OCI-LY3 (cell line): Measurements from ENCODE around the gene KRTAP9-8.
"Not testable (repeated sequence)": the region's sequence is repeated elsewhere in the genome, so short reads cannot be mapped to it uniquely, and the experiment has no call there.

Experiments used
- H2AFZ ChIP-seq: fragments of 200-600, 300-600 bp; shearing (Covaris generic); 2 replicates; pipeline ENCODE4 v1.6.0; 2014; ENCODE audit warnings: antibody characterized with exemption, low read depth, low read length
- H3K27ac ChIP-seq: fragments of 200-600, 300-600 bp; sonication (generic); 2 replicates; pipeline ENCODE4 v1.5.1; 2014; ENCODE audit warnings: mild to moderate bottlenecking, low read length, moderate library complexity, mixed read lengths
- H3K27me3 ChIP-seq: fragments of 200-600, 300-600 bp; sonication (generic); 2 replicates; pipeline ENCODE4 v1.6.1; 2014; ENCODE audit warnings: low read depth, low read length, mixed read lengths
- H3K36me3 ChIP-seq: fragments of 200-600, 300-600 bp; sonication (generic); replicated peaks from 2 replicates; pipeline ENCODE3; 2014; ENCODE audit warnings: low read depth, low read length, mixed read lengths
- H3K4me1 ChIP-seq: fragments of 300-600, 200-600 bp; sonication (generic); 2 replicates; pipeline ENCODE4 v1.6.1; 2014; ENCODE audit warnings: low read length, mixed read lengths
- H3K4me2 ChIP-seq: fragments of 200-600, 300-600 bp; sonication (generic); 2 replicates; pipeline ENCODE4 v1.6.1; 2014; ENCODE audit warnings: low read length, mixed read lengths
- H3K4me3 ChIP-seq: fragments of 300-600, 200-600 bp; sonication (generic); 2 replicates; pipeline ENCODE4 v1.5.1; 2014; ENCODE audit warnings: antibody characterized with exemption, mild to moderate bottlenecking, low read length, moderate library complexity
- H3K79me2 ChIP-seq: fragments of 300-600, 200-600 bp; shearing (Covaris generic); 2 replicates; pipeline ENCODE4 v1.6.1; 2014; ENCODE audit warnings: mild to moderate bottlenecking, low read length, mixed read lengths
- H3K9ac ChIP-seq: fragments of 300-600, 200-600 bp; shearing (Covaris generic); 2 replicates; pipeline ENCODE4 v1.6.0; 2014; ENCODE audit warnings: mild to moderate bottlenecking, low read length, moderate library complexity
- H3K9me3 ChIP-seq: fragments of 200-600, 300-600 bp; shearing (Covaris generic); 2 replicates; pipeline ENCODE4 v1.6.1; 2014; ENCODE audit warnings: low read length, mixed read lengths; ENCODE audit not compliant: insufficient read depth
- H4K20me1 ChIP-seq: fragments of 200-600, 300-600 bp; sonication (generic); 2 replicates; pipeline ENCODE4 v1.6.1; 2016; ENCODE audit warnings: low read length, mixed read lengths; ENCODE audit not compliant: insufficient read depth
- CTCF ChIP-seq: fragments of 200-600, 300-600 bp; sonication (generic); IDR thresholded peaks from 2 replicates; pipeline ENCODE4 v1.5.1; 2014; ENCODE audit warnings: antibody characterized with exemption, low read length, low read depth
- EZH2phosphoT487 ChIP-seq: fragments of 200-600 bp; shearing (Covaris generic); IDR thresholded peaks from 2 replicates; pipeline ENCODE4 v1.6.1; 2018; ENCODE audit warnings: antibody characterized with exemption, mixed run types, low read depth

KRTAP9-8 gene

GRCh38 chr17:41226051-41226450 lies 11.7 kb upstream of the KRTAP9-8 start:
- Histone ChIP-seq H3K79me2 (no peaks in the 10 kb centered on the region), H3K4me2 (no peak overlapping the region), H3K36me3 (no peaks in the 10 kb centered on the region), H3K4me1 (no peaks in the 10 kb centered on the region), H3K9ac (no peak overlapping the region), H3K9me3 (no peaks in the 10 kb centered on the region), H3K4me3 (no peak overlapping the region), H4K20me1 (no peaks in the 10 kb centered on the region), H3K27ac (no peak overlapping the region), H2AFZ (no peak overlapping the region), H3K27me3 (peaks cover 26% of the 10 kb centered on the region)
- no peak for TF ChIP-seq CTCF
- TF ChIP-seq EZH2phosphoT487 = no peak

- not testable (repeated sequence) for H3K4me2 ChIP-seq, H2AFZ ChIP-seq, H3K4me1 ChIP-seq, H3K79me2 ChIP-seq, H4K20me1 ChIP-seq, H3K27ac ChIP-seq, H3K4me3 ChIP-seq, H3K9ac ChIP-seq, H3K9me3 ChIP-seq, H3K36me3 ChIP-seq
- H3K27me3 ChIP-seq = peaks cover 26% of the 10 kb centered on the region
Measured at GRCh38 chr17:41226598-41227095, 11.2 kb upstream of the KRTAP9-8 start, which contains the start of gene KRTAP9-2. Gene KRTAP9-2, plus strand, starts transcription at chr17:41226648. Its CDS starts 7 bp downstream, at chr17:41226655.

DNA sequence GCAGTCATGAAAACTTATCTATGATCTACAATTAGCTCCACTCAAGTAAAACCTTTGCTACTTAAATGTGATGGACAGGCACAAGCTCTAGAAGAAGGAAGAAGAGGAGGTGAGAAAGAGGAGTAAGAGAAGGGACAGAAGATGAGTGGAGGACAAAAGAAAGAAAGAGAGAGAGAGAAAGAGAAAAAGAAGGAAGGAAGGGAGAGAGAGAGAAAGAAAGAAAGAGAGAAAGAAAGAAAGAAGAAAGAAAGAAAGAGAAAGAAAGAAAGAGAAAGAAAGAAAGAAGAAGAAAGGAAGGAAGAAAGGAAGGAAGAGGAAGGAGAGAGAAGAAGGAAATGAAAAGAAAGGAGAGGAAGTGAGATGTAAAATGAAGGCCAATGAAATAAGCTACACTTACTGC lies 7.7 kb upstream of the KRTAP9-8 start:
- Histone ChIP-seq H3K4me2 (no peak overlapping the region), H4K20me1 (no peaks in the 10 kb centered on the region), H2AFZ (no peak overlapping the region), H3K27me3 (peaks cover 41% of the 10 kb centered on the region), H3K9me3 (no peaks in the 10 kb centered on the region), H3K36me3 (no peaks in the 10 kb centered on the region), H3K4me1 (no peaks in the 10 kb centered on the region), H3K4me3 (no peak overlapping the region), H3K9ac (no peak overlapping the region), H3K27ac (no peak overlapping the region), H3K79me2 (no peaks in the 10 kb centered on the region)
- no peak for TF ChIP-seq CTCF
- no peak for TF ChIP-seq EZH2phosphoT487

DNA sequence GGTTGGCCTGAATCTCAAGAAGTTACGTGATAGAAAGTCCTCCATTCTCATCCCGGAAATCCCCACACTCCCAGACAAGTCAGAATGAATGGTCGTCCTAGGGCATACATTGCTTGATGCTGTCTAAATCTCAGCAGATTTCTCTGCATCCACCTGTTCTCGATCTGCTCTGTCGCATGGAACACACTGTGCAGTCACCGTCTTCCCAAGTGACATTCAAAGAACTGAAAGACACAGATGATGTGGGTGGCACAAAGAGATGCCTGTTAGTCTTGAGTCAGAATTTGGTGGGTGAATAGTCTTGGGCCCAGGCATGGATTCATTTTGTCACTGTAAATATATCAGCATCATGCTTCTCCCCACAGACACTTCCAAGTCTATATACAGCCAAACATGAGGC lies 6.1 kb upstream of the KRTAP9-8 start:
- H2AFZ ChIP-seq = no peak overlapping the region
- no peak overlapping the region for H3K4me2 ChIP-seq
- no peak for TF ChIP-seq EZH2phosphoT487
- TF ChIP-seq CTCF = no peak
- no peaks in the 10 kb centered on the region for H3K79me2 ChIP-seq
- H3K36me3 ChIP-seq = no peaks in the 10 kb centered on the region
- no peak overlapping the region for H3K4me3 ChIP-seq
- H3K27me3 ChIP-seq = peaks cover 37% of the 10 kb centered on the region
- no peaks in the 10 kb centered on the region for H3K9me3 ChIP-seq
- no peak overlapping the region for H3K27ac ChIP-seq
- no peaks in the 10 kb centered on the region for H4K20me1 ChIP-seq
- no peak overlapping the region for H3K9ac ChIP-seq
- no peaks in the 10 kb centered on the region for H3K4me1 ChIP-seq

DNA sequence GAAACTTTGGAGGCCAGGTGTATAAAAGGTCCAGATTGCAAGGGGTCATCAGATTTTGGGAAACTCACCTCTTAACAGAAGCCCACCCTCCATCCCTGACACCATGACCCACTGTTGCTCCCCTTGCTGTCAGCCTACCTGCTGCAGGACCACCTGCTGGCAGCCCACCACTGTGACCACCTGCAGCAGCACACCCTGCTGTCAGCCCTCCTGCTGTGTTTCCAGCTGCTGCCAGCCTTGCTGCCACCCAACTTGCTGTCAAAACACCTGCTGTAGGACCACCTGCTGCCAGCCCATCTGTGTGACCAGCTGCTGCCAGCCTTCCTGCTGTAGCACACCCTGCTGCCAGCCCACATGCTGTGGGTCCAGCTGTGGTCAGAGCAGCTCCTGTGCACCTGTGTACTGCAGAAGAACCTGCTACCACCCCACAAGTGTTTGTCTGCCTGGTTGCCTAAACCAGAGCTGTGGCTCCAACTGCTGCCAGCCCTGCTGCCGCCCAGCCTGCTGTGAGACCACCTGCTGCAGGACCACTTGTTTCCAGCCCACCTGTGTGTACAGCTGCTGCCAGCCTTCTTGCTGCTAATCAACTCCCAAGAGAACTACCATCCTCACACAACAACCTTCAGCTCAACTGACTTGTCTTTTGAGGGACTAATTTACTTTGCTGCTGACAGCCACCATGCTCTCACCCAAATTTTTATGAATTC lies 5.2 kb upstream of the KRTAP9-8 start, which contains the start of gene KRTAP9-3:
Gene KRTAP9-3 (plus strand): TSS at position 51 of the 707 bp plus-strand sequence. CDS start 53 bp downstream, at position 104.
- not testable (repeated sequence) for H3K79me2 ChIP-seq

DNA sequence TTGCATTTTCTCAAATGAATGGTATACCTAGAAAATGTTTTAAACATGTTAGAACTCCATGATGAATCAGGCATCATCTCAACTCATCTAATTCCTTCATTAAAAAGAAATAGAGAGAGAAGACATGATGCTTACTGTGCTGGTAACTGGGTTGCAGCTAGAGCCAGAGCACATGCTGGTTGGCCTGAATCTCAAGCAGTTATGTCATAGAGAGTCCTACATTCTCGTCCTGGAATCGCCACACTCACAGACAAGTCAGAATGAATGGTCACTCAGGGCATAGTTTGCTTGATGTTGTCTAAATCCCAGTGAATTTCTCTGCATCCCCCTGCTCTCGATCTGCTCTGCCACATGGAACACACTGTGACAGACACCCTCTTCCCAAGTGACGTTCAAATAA lies 683 bp upstream of the KRTAP9-8 start:
- H3K27ac ChIP-seq, H4K20me1 ChIP-seq, H3K4me1 ChIP-seq, H3K4me2 ChIP-seq, H3K9ac ChIP-seq, H3K79me2 ChIP-seq, H3K36me3 ChIP-seq, H3K9me3 ChIP-seq, H2AFZ ChIP-seq, H3K4me3 ChIP-seq: not testable (repeated sequence)
- H3K27me3 ChIP-seq = peaks cover 21% of the 10 kb centered on the region

More for the DNA sequence above, 5.2 kb upstream of the KRTAP9-8 start, which contains the start of gene KRTAP9-3:
- not testable (repeated sequence) for H3K4me3 ChIP-seq, H4K20me1 ChIP-seq, H3K9me3 ChIP-seq, H3K27ac ChIP-seq, H2AFZ ChIP-seq, H3K9ac ChIP-seq, H3K4me1 ChIP-seq, H3K4me2 ChIP-seq, H3K36me3 ChIP-seq
- peaks cover 40% of the 10 kb centered on the region for H3K27me3 ChIP-seq
